K562 (cell line): Measurements from ENCODE around the gene SOX15. TPM values are rescaled to one million over a fixed set of nuclear protein-coding genes. Genes with fewer than 3 reads are reported as not detected.

Source experiments
- CREM ChIP-seq: IDR thresholded peaks from 2 replicates; pipeline ENCODE4 v1.6.1; 2014; ENCODE audit warnings: antibody characterized with exemption, low read depth
- DMBX1 ChIP-seq: fragments of 250-450 bp; sonication (Bioruptor Pico); IDR thresholded peaks from 2 replicates; pipeline ENCODE4 v1.8.0; 2022; ENCODE audit warnings: inconsistent platforms, mild to moderate bottlenecking, moderate library complexity, borderline replicate concordance
- EP300 ChIP-seq: IDR thresholded peaks from 2 replicates; pipeline ENCODE4 v1.6.1; 2012; ENCODE audit warnings: low read length, improper control_type of control experiment
- ESRRB ChIP-seq: fragments of 250-450 bp; sonication (Bioruptor Pico); IDR thresholded peaks from 2 replicates; pipeline ENCODE4 v1.5.0; 2020; ENCODE audit warnings: mild to moderate bottlenecking, moderate library complexity, borderline replicate concordance
- FOXK1 ChIP-seq: sonication (generic); formaldehyde crosslinking; IDR thresholded peaks from 2 replicates; pipeline ENCODE4 v1.8.0; 2022; ENCODE audit warnings: missing genetic modification reagents, mild to moderate bottlenecking, borderline replicate concordance
- MCM5 ChIP-seq: fragments of 450-650 bp; IDR thresholded peaks from 2 replicates; pipeline ENCODE4 v1.6.1; 2016; ENCODE audit warnings: low read depth
- MIER1 ChIP-seq: fragments of 450-650 bp; IDR thresholded peaks from 2 replicates; pipeline ENCODE4 v1.6.1; 2016; ENCODE audit warnings: antibody characterized with exemption, mild to moderate bottlenecking, low read depth
- MXI1 ChIP-seq: IDR thresholded peaks from 2 replicates; pipeline ENCODE4 v1.6.1; 2011; ENCODE audit warnings: low read depth, mild to moderate bottlenecking, improper control_type of control experiment, low read length
- NCOA2 ChIP-seq, 2 experiments: fragments of 450-650 bp; IDR thresholded peaks; 2 replicates each; pipeline ENCODE4 v1.6.1; 2018; ENCODE audit warnings: mild to moderate bottlenecking in 2 of 2, moderate library complexity in 1 of 2; ENCODE audit not compliant: partially characterized antibody in 2 of 2
- NFE2 ChIP-seq: IDR thresholded peaks from 2 replicates; pipeline ENCODE4 v1.6.1; 2014; ENCODE audit warnings: antibody characterized with exemption, low read depth
- RNF2 ChIP-seq: sonication (generic); IDR thresholded peaks from 2 replicates; pipeline ENCODE4 v1.6.1; 2016
- SREBF2 ChIP-seq: sonication (generic); formaldehyde crosslinking; IDR thresholded peaks from 2 replicates; pipeline ENCODE4 v1.4.0; 2020; ENCODE audit warnings: mild to moderate bottlenecking, missing genetic modification reagents
- XRCC5 ChIP-seq: fragments of 200-400 bp; formaldehyde crosslinking; IDR thresholded peaks from 2 replicates; pipeline ENCODE4 v1.6.1; 2017; ENCODE audit warnings: low read depth, mild to moderate bottlenecking, low read length
- ZNF347 ChIP-seq: fragments of 450-650 bp; formaldehyde crosslinking; IDR thresholded peaks from 2 replicates; pipeline ENCODE4 v1.4.0; 2020; ENCODE audit warnings: low read depth, mild to moderate bottlenecking, moderate library complexity
- ZNF717 ChIP-seq: fragments of 250-450 bp; sonication (Bioruptor Pico); IDR thresholded peaks from 2 replicates; pipeline ENCODE4 v1.5.0; 2021
- ZZZ3 ChIP-seq: fragments of 450-650 bp; IDR thresholded peaks from 2 replicates; pipeline ENCODE4 v1.6.1; 2016; ENCODE audit warnings: antibody characterized with exemption, mild to moderate bottlenecking, moderate library complexity
- polyA plus RNA-seq, 8 experiments: library from polyadenylated mRNA; depleted of rRNA in 4 of 8; stranded (reverse) in 5 of 8; unstranded in 3 of 8; fragments of >200 nt; fragmentation: Nextera tagmentation in 2 of 8; fragmentation: Illumina TruSeq in 1 of 8; extraction: Ambion mirVana in 2 of 8; extraction: Trizol in 1 of 8; gene quantifications; 2 replicates each; pipeline versions ENCODE4 v1.2.1 to v1.2.3, GENCODE V29; 2011 to 2014; ENCODE audit warnings: inconsistent platforms in 1 of 8, missing spikeins in 1 of 8
- total RNA-seq, 7 experiments: library from RNA; depleted of rRNA in 6 of 7; stranded (reverse); fragments of >200 nt in 6 of 7; fragmentation: Illumina TruSeq in 2 of 7; extraction: Trizol in 2 of 7; gene quantifications; 2 replicates each; pipeline versions ENCODE4 v1.2.1 to v1.2.3, GENCODE V29; 2011 to 2021; ENCODE audit warnings: low replicate concordance in 1 of 7
- TF ChIP-seq, protein P1 (sequence below), 2 experiments: fragments of 150-350 bp in 1 of 2; IDR thresholded peaks; 2 replicates each; pipeline ENCODE4 v1.6.1; 2012 to 2016; ENCODE audit warnings: low read depth in 2 of 2, low read length in 2 of 2, mild to moderate bottlenecking in 1 of 2, moderate library complexity in 1 of 2
- TF ChIP-seq, protein P2 (sequence below): sonication (generic); formaldehyde crosslinking; IDR thresholded peaks from 2 replicates; pipeline ENCODE4 v1.9.0; 2022; ENCODE audit warnings: mild to moderate bottlenecking, missing genetic modification reagents
- TF ChIP-seq, protein P3 (sequence below): fragments of 450-650 bp; formaldehyde crosslinking; IDR thresholded peaks from 2 replicates; pipeline ENCODE4 v1.4.0; 2020; ENCODE audit warnings: mild to moderate bottlenecking, moderate library complexity
- TF ChIP-seq, protein P4 (sequence below): IDR thresholded peaks from 2 replicates; pipeline ENCODE4 v1.6.1; 2016; ENCODE audit warnings: missing genetic modification characterization, missing compliant biosample characterization

The SOX15 gene
- total and polyA plus RNA-seq, 9 of the 15 experiments (the other 6 are each of a cell fraction or from before 2014, with no cell fraction given) = 0.07 to 0.33 (median 0.19) TPM; not detected in 5

DNA sequence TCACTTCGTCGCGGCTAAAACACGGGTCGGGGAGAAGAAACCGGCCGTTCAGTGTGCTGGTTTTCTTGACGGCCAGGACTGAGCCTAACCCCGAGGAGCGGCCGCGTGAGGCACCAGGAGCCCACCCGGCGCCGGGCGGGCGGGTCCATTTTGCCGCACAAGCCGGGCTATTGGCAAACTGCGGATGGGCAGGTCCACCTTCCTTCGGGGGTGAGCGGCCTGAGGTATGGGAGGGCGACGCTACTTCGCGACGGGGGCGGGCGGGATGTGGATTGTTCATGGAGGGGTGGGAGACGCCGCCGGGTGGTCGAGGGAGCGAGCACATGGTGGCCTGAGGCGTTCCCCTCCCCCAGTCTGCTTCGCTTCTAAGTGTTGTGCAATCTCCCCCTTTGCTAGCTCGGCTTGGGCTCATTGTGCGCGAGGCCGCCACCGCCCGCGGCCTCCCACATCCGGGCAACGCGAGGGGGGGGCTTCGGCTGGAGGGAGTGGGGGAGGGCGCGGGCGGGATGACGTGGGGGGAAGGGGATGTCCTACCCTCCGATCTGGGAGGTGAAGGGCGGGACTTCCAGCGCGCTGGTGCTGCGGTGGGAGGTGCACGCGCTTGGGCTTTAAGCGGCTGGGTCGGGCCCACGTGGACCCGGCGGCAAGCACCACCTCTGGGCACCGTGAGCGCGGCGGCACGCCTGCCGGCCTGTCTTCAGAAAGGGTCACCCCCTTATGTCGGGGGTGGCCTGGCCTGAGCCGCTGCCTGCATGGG is 16.4 kb downstream of the SOX15 start (continued):
- TF ChIP-seq MCM5 (no peak), SREBF2 (CRISPR knock-in tag) (no peak), ZZZ3 (no peak), NCOA2 (IDR thresholded peaks at IDR 0.05; ENCODE audit: partially characterized antibody in 2 of 2) (no peak), ZNF347 (no peak), NFE2 (no peak), XRCC5 (no peak), MXI1 (peak; percentile 87), ESRRB (CRISPR knock-in tag) (no peak), RNF2 (peak; percentile 59; the same call in 1 of the 2 replicates), EP300 (no peak), FOXK1 (no peak), MIER1 (no peak), CREM (peak; percentile 77), ZNF717 (CRISPR knock-in tag) (no peak), DMBX1 (no peak)
- TF ChIP-seq, protein P1, sequence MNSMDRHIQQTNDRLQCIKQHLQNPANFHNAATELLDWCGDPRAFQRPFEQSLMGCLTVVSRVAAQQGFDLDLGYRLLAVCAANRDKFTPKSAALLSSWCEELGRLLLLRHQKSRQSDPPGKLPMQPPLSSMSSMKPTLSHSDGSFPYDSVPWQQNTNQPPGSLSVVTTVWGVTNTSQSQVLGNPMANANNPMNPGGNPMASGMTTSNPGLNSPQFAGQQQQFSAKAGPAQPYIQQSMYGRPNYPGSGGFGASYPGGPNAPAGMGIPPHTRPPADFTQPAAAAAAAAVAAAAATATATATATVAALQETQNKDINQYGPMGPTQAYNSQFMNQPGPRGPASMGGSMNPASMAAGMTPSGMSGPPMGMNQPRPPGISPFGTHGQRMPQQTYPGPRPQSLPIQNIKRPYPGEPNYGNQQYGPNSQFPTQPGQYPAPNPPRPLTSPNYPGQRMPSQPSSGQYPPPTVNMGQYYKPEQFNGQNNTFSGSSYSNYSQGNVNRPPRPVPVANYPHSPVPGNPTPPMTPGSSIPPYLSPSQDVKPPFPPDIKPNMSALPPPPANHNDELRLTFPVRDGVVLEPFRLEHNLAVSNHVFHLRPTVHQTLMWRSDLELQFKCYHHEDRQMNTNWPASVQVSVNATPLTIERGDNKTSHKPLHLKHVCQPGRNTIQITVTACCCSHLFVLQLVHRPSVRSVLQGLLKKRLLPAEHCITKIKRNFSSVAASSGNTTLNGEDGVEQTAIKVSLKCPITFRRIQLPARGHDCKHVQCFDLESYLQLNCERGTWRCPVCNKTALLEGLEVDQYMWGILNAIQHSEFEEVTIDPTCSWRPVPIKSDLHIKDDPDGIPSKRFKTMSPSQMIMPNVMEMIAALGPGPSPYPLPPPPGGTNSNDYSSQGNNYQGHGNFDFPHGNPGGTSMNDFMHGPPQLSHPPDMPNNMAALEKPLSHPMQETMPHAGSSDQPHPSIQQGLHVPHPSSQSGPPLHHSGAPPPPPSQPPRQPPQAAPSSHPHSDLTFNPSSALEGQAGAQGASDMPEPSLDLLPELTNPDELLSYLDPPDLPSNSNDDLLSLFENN (IDR thresholded peaks at IDR 0.05; ENCODE audit: low read depth in 2 of 2, low read length in 2 of 2) = no peak
- TF ChIP-seq, protein P2, sequence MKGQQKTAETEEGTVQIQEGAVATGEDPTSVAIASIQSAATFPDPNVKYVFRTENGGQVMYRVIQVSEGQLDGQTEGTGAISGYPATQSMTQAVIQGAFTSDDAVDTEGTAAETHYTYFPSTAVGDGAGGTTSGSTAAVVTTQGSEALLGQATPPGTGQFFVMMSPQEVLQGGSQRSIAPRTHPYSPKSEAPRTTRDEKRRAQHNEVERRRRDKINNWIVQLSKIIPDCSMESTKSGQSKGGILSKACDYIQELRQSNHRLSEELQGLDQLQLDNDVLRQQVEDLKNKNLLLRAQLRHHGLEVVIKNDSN (CRISPR knock-in tag) = peak; percentile 47; the same call in 1 of the 2 replicates
- TF ChIP-seq, protein P3, sequence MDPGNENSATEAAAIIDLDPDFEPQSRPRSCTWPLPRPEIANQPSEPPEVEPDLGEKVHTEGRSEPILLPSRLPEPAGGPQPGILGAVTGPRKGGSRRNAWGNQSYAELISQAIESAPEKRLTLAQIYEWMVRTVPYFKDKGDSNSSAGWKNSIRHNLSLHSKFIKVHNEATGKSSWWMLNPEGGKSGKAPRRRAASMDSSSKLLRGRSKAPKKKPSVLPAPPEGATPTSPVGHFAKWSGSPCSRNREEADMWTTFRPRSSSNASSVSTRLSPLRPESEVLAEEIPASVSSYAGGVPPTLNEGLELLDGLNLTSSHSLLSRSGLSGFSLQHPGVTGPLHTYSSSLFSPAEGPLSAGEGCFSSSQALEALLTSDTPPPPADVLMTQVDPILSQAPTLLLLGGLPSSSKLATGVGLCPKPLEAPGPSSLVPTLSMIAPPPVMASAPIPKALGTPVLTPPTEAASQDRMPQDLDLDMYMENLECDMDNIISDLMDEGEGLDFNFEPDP = no peak
- TF ChIP-seq, protein P4, sequence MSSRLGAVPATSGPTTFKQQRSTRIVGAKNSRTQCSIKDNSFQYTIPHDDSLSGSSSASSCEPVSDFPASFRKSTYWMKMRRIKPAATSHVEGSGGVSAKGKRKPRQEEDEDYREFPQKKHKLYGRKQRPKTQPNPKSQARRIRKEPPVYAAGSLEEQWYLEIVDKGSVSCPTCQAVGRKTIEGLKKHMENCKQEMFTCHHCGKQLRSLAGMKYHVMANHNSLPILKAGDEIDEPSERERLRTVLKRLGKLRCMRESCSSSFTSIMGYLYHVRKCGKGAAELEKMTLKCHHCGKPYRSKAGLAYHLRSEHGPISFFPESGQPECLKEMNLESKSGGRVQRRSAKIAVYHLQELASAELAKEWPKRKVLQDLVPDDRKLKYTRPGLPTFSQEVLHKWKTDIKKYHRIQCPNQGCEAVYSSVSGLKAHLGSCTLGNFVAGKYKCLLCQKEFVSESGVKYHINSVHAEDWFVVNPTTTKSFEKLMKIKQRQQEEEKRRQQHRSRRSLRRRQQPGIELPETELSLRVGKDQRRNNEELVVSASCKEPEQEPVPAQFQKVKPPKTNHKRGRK (tag) = no peak
